Astrocyte (in vitro differentiated cells and primary cell): ENCODE data around the gene GOSR1. TPM values are rescaled to one million over a fixed set of nuclear protein-coding genes. Genes with fewer than 3 reads are reported as not detected.

Source experiments
- DNase-seq: peaks from one replicate; pipeline ENCODE4 v3.0.0-alpha.2; 2010; ENCODE audit warnings: low read depth
- FAIRE-seq: peaks from 2 replicates; lab custom pipeline; 2011; peaks lifted over from hg19 to GRCh38; lab: Jason Lieb, UNC
- H2AFZ ChIP-seq: 2 replicates; pipeline ENCODE4 v1.6.0; 2012; ENCODE audit warnings: low read depth, low read length, inconsistent platforms
- H3K27ac ChIP-seq: 2 replicates; pipeline ENCODE4 v1.5.1; 2011; ENCODE audit warnings: low read depth, low read length, inconsistent platforms
- H3K27me3 ChIP-seq: 2 replicates; pipeline ENCODE4 v1.6.0; 2011; ENCODE audit warnings: low read length, inconsistent platforms; ENCODE audit not compliant: insufficient read depth
- H3K36me3 ChIP-seq: 2 replicates; pipeline ENCODE4 v1.5.1; 2011; ENCODE audit warnings: low read length, inconsistent platforms; ENCODE audit not compliant: insufficient read depth
- H3K4me1 ChIP-seq: 2 replicates; pipeline ENCODE4 v1.5.1; 2011; ENCODE audit warnings: low read length, inconsistent platforms; ENCODE audit not compliant: insufficient read depth
- H3K4me2 ChIP-seq: 2 replicates; pipeline ENCODE4 v1.6.0; 2012; ENCODE audit warnings: low read length, inconsistent platforms
- H3K4me3 ChIP-seq: 2 replicates; pipeline ENCODE4 v1.5.1; 2011; ENCODE audit warnings: low read depth, mild to moderate bottlenecking, low read length, inconsistent platforms; ENCODE audit not compliant: insufficient read depth
- H3K79me2 ChIP-seq: 2 replicates; pipeline ENCODE4 v1.6.0; 2012; ENCODE audit warnings: mild to moderate bottlenecking, low read length, inconsistent platforms; ENCODE audit not compliant: insufficient read depth
- H3K9ac ChIP-seq: 2 replicates; pipeline ENCODE4 v1.6.0; 2012; ENCODE audit warnings: mild to moderate bottlenecking, low read length, inconsistent platforms
- H3K9me3 ChIP-seq: 2 replicates; pipeline ENCODE4 v1.5.1; 2012; ENCODE audit warnings: low read depth, mild to moderate bottlenecking, low read length, inconsistent platforms; ENCODE audit not compliant: insufficient read depth
- H4K20me1 ChIP-seq: 2 replicates; pipeline ENCODE4 v1.6.0; 2012; ENCODE audit warnings: low read length, inconsistent platforms; ENCODE audit not compliant: insufficient read depth
- H3K27ac Mint-ChIP-seq: one replicate; pipeline ENCODE4 v1.8.0; 2021; ENCODE audit warnings: mild to moderate bottlenecking, mixed read lengths; ENCODE audit not compliant: unreplicated experiment
- H3K27me3 Mint-ChIP-seq: one replicate; pipeline ENCODE4 v1.8.0; 2021; ENCODE audit warnings: low read depth, mixed read lengths; ENCODE audit not compliant: unreplicated experiment
- H3K36me3 Mint-ChIP-seq: one replicate; pipeline ENCODE4 v1.8.0; 2021; ENCODE audit warnings: low read depth, mixed read lengths; ENCODE audit not compliant: unreplicated experiment
- H3K4me1 Mint-ChIP-seq: one replicate; pipeline ENCODE4 v1.8.0; 2021; ENCODE audit warnings: low read depth, mixed read lengths; ENCODE audit not compliant: unreplicated experiment
- H3K4me3 Mint-ChIP-seq: one replicate; pipeline ENCODE4 v1.8.0; 2021; ENCODE audit warnings: mild to moderate bottlenecking, moderate library complexity, mixed read lengths; ENCODE audit not compliant: unreplicated experiment
- H3K9me3 Mint-ChIP-seq: one replicate; pipeline ENCODE4 v1.8.0; 2021; ENCODE audit warnings: mild to moderate bottlenecking, mixed read lengths; ENCODE audit not compliant: unreplicated experiment
- EZH2 ChIP-seq: IDR thresholded peaks from 2 replicates; pipeline ENCODE4 v1.6.1; 2012; ENCODE audit warnings: mild to moderate bottlenecking, low read length, inconsistent platforms; ENCODE audit not compliant: insufficient read depth
- total RNA-seq: library from RNA; stranded (reverse); gene quantifications from 2 replicates; pipeline ENCODE4 v1.2.1, GENCODE V29; 2021
- TF ChIP-seq, protein P1 (sequence below): IDR thresholded peaks from 2 replicates; pipeline ENCODE4 v1.5.1; 2011; ENCODE audit warnings: low read depth, mild to moderate bottlenecking, inconsistent platforms, low read length, moderate library complexity; ENCODE audit not compliant: insufficient read depth

The GOSR1 gene
- total RNA-seq, 1 donor from 2014 or later = 49.3 TPM

DNA sequence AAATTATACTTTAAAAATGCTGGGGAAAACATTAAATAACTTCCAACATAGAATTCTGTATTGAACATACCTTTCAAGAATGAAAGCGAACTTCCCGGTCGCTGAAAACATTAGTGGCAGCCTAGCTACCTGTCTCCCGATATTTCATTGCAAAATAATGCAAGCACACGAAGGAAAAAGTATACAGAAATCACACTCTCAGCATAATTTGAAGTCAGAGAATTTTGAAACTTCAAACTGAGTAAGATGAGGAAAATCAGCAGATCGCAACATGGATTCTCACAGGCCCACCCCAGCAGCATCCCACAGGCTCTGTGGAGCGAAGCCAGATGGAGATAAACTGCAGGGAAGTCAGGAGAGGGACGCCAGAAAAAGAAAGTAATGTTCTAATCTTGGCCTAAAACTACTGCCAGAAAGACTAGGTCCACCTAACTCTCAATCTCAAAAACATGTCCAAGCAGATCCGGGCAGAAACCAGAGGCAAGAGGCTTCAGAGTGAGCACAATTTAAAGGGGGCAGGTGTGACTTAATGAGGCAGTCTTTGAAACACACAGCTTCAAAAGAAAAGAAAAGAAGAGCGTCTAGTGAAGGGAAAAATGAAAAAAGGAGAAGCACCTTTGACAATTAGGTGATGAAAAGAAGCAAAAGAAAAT is 4.8 kb upstream of the GOSR1 start:
- Mint-ChIP-seq H3K27ac (no peak overlapping the region), H3K36me3 (no peaks in the 10 kb centered on the region), H3K4me3 (no peak overlapping the region), H3K27me3 (no peaks in the 10 kb centered on the region), H3K9me3 (no peaks in the 10 kb centered on the region), H3K4me1 (peaks cover 2% of the 10 kb centered on the region)
- Histone ChIP-seq H3K9me3 (no peaks in the 10 kb centered on the region), H2AFZ (no peak overlapping the region), H3K4me2 (peak overlapping the region; percentile 11), H3K4me3 (no peak overlapping the region), H3K9ac (no peak overlapping the region), H4K20me1 (no peaks in the 10 kb centered on the region), H3K27me3 (no peaks in the 10 kb centered on the region), H3K27ac (no peak overlapping the region), H3K4me1 (peaks cover 4% of the 10 kb centered on the region), H3K36me3 (no peaks in the 10 kb centered on the region), H3K79me2 (peaks cover 2% of the 10 kb centered on the region)
- TF ChIP-seq, protein P1, sequence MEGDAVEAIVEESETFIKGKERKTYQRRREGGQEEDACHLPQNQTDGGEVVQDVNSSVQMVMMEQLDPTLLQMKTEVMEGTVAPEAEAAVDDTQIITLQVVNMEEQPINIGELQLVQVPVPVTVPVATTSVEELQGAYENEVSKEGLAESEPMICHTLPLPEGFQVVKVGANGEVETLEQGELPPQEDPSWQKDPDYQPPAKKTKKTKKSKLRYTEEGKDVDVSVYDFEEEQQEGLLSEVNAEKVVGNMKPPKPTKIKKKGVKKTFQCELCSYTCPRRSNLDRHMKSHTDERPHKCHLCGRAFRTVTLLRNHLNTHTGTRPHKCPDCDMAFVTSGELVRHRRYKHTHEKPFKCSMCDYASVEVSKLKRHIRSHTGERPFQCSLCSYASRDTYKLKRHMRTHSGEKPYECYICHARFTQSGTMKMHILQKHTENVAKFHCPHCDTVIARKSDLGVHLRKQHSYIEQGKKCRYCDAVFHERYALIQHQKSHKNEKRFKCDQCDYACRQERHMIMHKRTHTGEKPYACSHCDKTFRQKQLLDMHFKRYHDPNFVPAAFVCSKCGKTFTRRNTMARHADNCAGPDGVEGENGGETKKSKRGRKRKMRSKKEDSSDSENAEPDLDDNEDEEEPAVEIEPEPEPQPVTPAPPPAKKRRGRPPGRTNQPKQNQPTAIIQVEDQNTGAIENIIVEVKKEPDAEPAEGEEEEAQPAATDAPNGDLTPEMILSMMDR = no peak
- no peak for TF ChIP-seq EZH2
- FAIRE-seq (no peak), DNase-seq (no peak)

DNA sequence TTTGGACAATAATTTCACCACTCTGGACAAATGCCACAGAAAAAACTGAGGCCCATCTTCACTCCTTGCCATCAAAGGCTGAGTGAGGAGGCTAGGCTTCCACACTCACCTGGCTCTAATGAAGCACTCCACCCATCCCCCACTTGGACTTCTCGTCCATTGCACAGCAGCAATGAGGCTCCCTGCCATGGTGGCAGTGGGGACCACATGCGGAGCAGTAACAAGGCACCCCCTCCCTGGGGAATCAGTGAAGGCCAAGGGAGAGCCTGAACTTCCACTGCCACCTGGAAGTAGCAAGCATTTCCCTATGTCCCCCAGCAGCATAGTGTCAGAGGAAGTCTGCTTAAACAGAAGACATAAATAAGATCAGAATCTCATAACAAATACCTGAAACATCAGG is 2.0 kb upstream of the GOSR1 start:
- no peak overlapping the region for H3K4me3 Mint-ChIP-seq
- no peaks in the 10 kb centered on the region for H3K9me3 Mint-ChIP-seq
- Histone ChIP-seq H3K9ac (no peak overlapping the region), H3K79me2 (peaks cover 30% of the 10 kb centered on the region), H3K9me3 (no peaks in the 10 kb centered on the region), H3K27me3 (no peaks in the 10 kb centered on the region), H3K4me1 (peaks cover 4% of the 10 kb centered on the region), H4K20me1 (peaks cover 3% of the 10 kb centered on the region), H3K27ac (no peak overlapping the region), H3K36me3 (peaks cover 1% of the 10 kb centered on the region), H3K4me3 (no peak overlapping the region), H2AFZ (no peak overlapping the region), H3K4me2 (no peak overlapping the region)
- peaks cover 7% of the 10 kb centered on the region for H3K4me1 Mint-ChIP-seq
- H3K27ac Mint-ChIP-seq = no peak overlapping the region
- no peaks in the 10 kb centered on the region for H3K27me3 Mint-ChIP-seq
- TF ChIP-seq, protein P1 = no peak
- TF ChIP-seq EZH2 = no peak
- DNase-seq = no peak
- no peak for FAIRE-seq
- H3K36me3 Mint-ChIP-seq = no peaks in the 10 kb centered on the region

DNA sequence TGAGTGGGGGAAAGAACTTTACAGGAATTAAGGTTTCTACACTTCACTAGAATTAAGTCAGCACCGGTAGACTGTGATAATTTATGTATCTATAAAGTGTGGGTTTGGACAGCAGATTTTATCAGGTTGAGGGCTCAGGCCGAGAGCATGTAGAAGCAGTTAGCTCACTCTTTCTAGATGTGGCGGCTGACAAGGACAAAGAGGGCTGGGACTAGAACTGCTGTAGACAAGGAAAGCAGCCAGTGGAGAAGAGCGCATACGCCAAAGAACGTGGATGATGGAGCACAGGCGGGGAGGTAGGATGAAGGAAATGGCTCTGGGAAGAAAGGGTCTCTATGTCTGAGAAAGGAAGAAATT is 504 bp upstream of the GOSR1 start:
- Histone ChIP-seq H4K20me1 (peaks cover 7% of the 10 kb centered on the region), H3K4me2 (peak overlapping the region; percentile 91), H3K27ac (peak overlapping the region; percentile 97), H3K4me1 (peaks cover 4% of the 10 kb centered on the region), H3K27me3 (no peaks in the 10 kb centered on the region), H3K4me3 (peak overlapping the region; percentile 95), H2AFZ (peak overlapping the region; percentile 91), H3K36me3 (peaks cover 13% of the 10 kb centered on the region), H3K79me2 (peaks cover 42% of the 10 kb centered on the region), H3K9ac (peak overlapping the region; percentile 100), H3K9me3 (no peaks in the 10 kb centered on the region)
- H3K9me3 Mint-ChIP-seq = no peaks in the 10 kb centered on the region
- H3K4me3 Mint-ChIP-seq = peak overlapping the region; percentile 99
- TF ChIP-seq, protein P1 = no peak
- TF ChIP-seq EZH2 = no peak
- no peaks in the 10 kb centered on the region for H3K27me3 Mint-ChIP-seq
- peaks cover 2% of the 10 kb centered on the region for H3K36me3 Mint-ChIP-seq
- FAIRE-seq (no peak), DNase-seq (peak; percentile 11)
- H3K27ac Mint-ChIP-seq = peak overlapping the region; percentile 100
- H3K4me1 Mint-ChIP-seq = peaks cover 7% of the 10 kb centered on the region
